Measurements from ENCODE around the gene CLCN6.
A peak's percentile ranks its signal among the peaks of the same experiment; 100 is the strongest.

The CLCN6 gene

GRCh38 chr1:11856698-11857097 is 50.7 kb downstream of the CLCN6 start:
- DNase-seq, result no peak

GRCh38 chr1:11857164-11857851 is 51.3 kb downstream of the CLCN6 start:
- no peak for DNase-seq

GRCh38 chr1:11858158-11858557 is 52.2 kb downstream of the CLCN6 start:
- no peak for DNase-seq

- no peak for DNase-seq
These were observed 52.6 kb downstream of the CLCN6 start, which contains the start of gene NPPB for GRCh38 chr1:11858613-11858967. Gene NPPB (minus strand): TSS chr1:11858945. CDS start chr1:11858833, 112 bp downstream.

- peak; percentile 59 for DNase-seq
These were observed 53.2 kb downstream of the CLCN6 start for GRCh38 chr1:11858968-11859871.

- DNase-seq, result no peak
These were observed 54.1 kb downstream of the CLCN6 start for GRCh38 chr1:11860083-11860482.

GRCh38 chr1:11860587-11860986 is 54.6 kb downstream of the CLCN6 start:
- DNase-seq, result no peak

- DNase-seq, result peak; percentile 6
These were observed 56.9 kb downstream of the CLCN6 start for GRCh38 chr1:11862890-11863289.

- no peak for DNase-seq
These were observed 62.5 kb downstream of the CLCN6 start for GRCh38 chr1:11868331-11868980.

- DNase-seq, result no peak
These were observed 63.1 kb downstream of the CLCN6 start for GRCh38 chr1:11869104-11869503.

- DNase-seq, result no peak
These were observed 63.7 kb downstream of the CLCN6 start for GRCh38 chr1:11869650-11870207.

- no peak for DNase-seq
These were observed 66.6 kb downstream of the CLCN6 start for GRCh38 chr1:11872545-11872944.

GRCh38 chr1:11873395-11874257 is 67.6 kb downstream of the CLCN6 start:
- DNase-seq, result no peak

- no peak for DNase-seq
These were observed 68.2 kb downstream of the CLCN6 start for GRCh38 chr1:11874258-11874562.

GRCh38 chr1:11874624-11875023 is 68.6 kb downstream of the CLCN6 start:
- DNase-seq, result no peak

- DNase-seq, result no peak
These were observed 69.1 kb downstream of the CLCN6 start for GRCh38 chr1:11875094-11875493.

GRCh38 chr1:11877074-11877473 is 71.1 kb downstream of the CLCN6 start:
- no peak for DNase-seq

- no peak for DNase-seq
These were observed 72.3 kb downstream of the CLCN6 start for GRCh38 chr1:11878081-11878890.

GRCh38 chr1:11878891-11879190 is 72.8 kb downstream of the CLCN6 start:
- no peak for DNase-seq

GRCh38 chr1:11879311-11880180 is 73.6 kb downstream of the CLCN6 start:
- no peak for DNase-seq

GRCh38 chr1:11880181-11880575 is 74.2 kb downstream of the CLCN6 start:
- DNase-seq, result no peak
